Astrocyte (in vitro differentiated cells and primary cell): Measurements from ENCODE around the gene C19orf73. TPM values are rescaled to one million over a fixed set of nuclear protein-coding genes. Genes with fewer than 3 reads are reported as not detected.
A peak's percentile ranks its signal among the peaks of the same experiment; 100 is the strongest.

Source experiments
- DNase-seq: peaks from one replicate; pipeline ENCODE4 v3.0.0-alpha.2; 2010; ENCODE audit warnings: low read depth
- FAIRE-seq: peaks from 2 replicates; lab custom pipeline; 2011; peaks lifted over from hg19 to GRCh38; lab: Jason Lieb, UNC
- H2AFZ ChIP-seq: 2 replicates; pipeline ENCODE4 v1.6.0; 2012; ENCODE audit warnings: low read depth, low read length, inconsistent platforms
- H3K27ac ChIP-seq: 2 replicates; pipeline ENCODE4 v1.5.1; 2011; ENCODE audit warnings: low read depth, low read length, inconsistent platforms
- H3K27me3 ChIP-seq: 2 replicates; pipeline ENCODE4 v1.6.0; 2011; ENCODE audit warnings: low read length, inconsistent platforms; ENCODE audit not compliant: insufficient read depth
- H3K36me3 ChIP-seq: 2 replicates; pipeline ENCODE4 v1.5.1; 2011; ENCODE audit warnings: low read length, inconsistent platforms; ENCODE audit not compliant: insufficient read depth
- H3K4me1 ChIP-seq: 2 replicates; pipeline ENCODE4 v1.5.1; 2011; ENCODE audit warnings: low read length, inconsistent platforms; ENCODE audit not compliant: insufficient read depth
- H3K4me2 ChIP-seq: 2 replicates; pipeline ENCODE4 v1.6.0; 2012; ENCODE audit warnings: low read length, inconsistent platforms
- H3K4me3 ChIP-seq: 2 replicates; pipeline ENCODE4 v1.5.1; 2011; ENCODE audit warnings: low read depth, mild to moderate bottlenecking, low read length, inconsistent platforms; ENCODE audit not compliant: insufficient read depth
- H3K79me2 ChIP-seq: 2 replicates; pipeline ENCODE4 v1.6.0; 2012; ENCODE audit warnings: mild to moderate bottlenecking, low read length, inconsistent platforms; ENCODE audit not compliant: insufficient read depth
- H3K9ac ChIP-seq: 2 replicates; pipeline ENCODE4 v1.6.0; 2012; ENCODE audit warnings: mild to moderate bottlenecking, low read length, inconsistent platforms
- H3K9me3 ChIP-seq: 2 replicates; pipeline ENCODE4 v1.5.1; 2012; ENCODE audit warnings: low read depth, mild to moderate bottlenecking, low read length, inconsistent platforms; ENCODE audit not compliant: insufficient read depth
- H4K20me1 ChIP-seq: 2 replicates; pipeline ENCODE4 v1.6.0; 2012; ENCODE audit warnings: low read length, inconsistent platforms; ENCODE audit not compliant: insufficient read depth
- H3K27ac Mint-ChIP-seq: one replicate; pipeline ENCODE4 v1.8.0; 2021; ENCODE audit warnings: mild to moderate bottlenecking, mixed read lengths; ENCODE audit not compliant: unreplicated experiment
- H3K27me3 Mint-ChIP-seq: one replicate; pipeline ENCODE4 v1.8.0; 2021; ENCODE audit warnings: low read depth, mixed read lengths; ENCODE audit not compliant: unreplicated experiment
- H3K36me3 Mint-ChIP-seq: one replicate; pipeline ENCODE4 v1.8.0; 2021; ENCODE audit warnings: low read depth, mixed read lengths; ENCODE audit not compliant: unreplicated experiment
- H3K4me1 Mint-ChIP-seq: one replicate; pipeline ENCODE4 v1.8.0; 2021; ENCODE audit warnings: low read depth, mixed read lengths; ENCODE audit not compliant: unreplicated experiment
- H3K4me3 Mint-ChIP-seq: one replicate; pipeline ENCODE4 v1.8.0; 2021; ENCODE audit warnings: mild to moderate bottlenecking, moderate library complexity, mixed read lengths; ENCODE audit not compliant: unreplicated experiment
- H3K9me3 Mint-ChIP-seq: one replicate; pipeline ENCODE4 v1.8.0; 2021; ENCODE audit warnings: mild to moderate bottlenecking, mixed read lengths; ENCODE audit not compliant: unreplicated experiment
- CTCF ChIP-seq: IDR thresholded peaks from 2 replicates; pipeline ENCODE4 v1.5.1; 2011; ENCODE audit warnings: low read depth, mild to moderate bottlenecking, inconsistent platforms, low read length, moderate library complexity; ENCODE audit not compliant: insufficient read depth
- EZH2 ChIP-seq: IDR thresholded peaks from 2 replicates; pipeline ENCODE4 v1.6.1; 2012; ENCODE audit warnings: mild to moderate bottlenecking, low read length, inconsistent platforms; ENCODE audit not compliant: insufficient read depth
- total RNA-seq: library from RNA; stranded (reverse); gene quantifications from 2 replicates; pipeline ENCODE4 v1.2.1, GENCODE V29; 2021

Gene C19orf73
- total RNA-seq, 1 donor from 2014 or later, result 0.73 TPM

DNA sequence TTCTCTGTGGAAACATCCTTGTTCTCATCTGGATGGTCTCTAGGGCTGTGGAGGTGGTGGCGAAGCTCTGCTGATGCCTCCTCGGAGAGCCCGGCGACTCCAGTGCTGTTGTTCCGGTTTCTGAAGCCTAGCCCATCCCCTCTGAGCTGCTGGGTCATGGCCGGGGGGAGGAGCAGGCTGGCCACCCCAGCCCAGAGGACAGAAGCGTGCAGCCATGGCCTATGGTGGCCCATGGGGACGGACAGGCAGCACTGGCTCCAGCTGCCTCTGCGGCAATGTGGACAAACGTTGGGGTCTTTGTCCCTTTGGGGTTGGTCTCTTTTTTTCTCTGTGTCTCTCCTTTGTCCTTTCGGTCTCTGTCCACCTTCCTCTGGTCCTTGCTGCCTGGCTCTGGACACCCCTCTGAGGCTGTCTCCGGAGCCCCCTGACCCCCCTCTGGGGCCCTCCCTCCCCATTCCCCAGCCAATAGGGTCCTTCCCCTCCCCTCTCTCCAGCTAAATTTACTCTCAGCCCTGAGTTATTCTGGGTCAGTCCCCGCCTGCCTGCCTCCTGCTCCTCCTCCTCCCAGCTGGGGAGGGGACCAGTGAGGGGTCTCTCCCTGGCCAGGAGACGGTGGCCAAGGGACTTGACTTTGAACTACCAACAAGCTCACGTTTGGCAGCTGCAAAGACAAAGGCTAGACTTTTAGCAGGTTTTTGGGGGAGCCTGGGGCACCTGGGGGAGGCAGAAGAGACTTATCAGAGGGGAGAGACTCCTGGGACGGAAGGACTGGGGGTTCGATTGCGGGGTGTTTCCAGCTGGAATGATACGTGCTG lies 36.3 kb upstream of the C19orf73 start, which contains the start of gene HRC:
TSS of gene HRC (minus strand) at position 392 of the 815 bp plus-strand sequence. CDS start at position 233, 159 bp downstream.
- Histone ChIP-seq H3K36me3 (no peaks in the 10 kb centered on the region), H3K9me3 (no peaks in the 10 kb centered on the region), H2AFZ (no peak within 1 kb of the TSS), H3K27me3 (peaks cover 2% of the 10 kb centered on the region), H3K4me2 (no peak within 1 kb of the TSS), H4K20me1 (peaks cover 16% of the 10 kb centered on the region), H3K4me1 (peaks cover 13% of the 10 kb centered on the region), H3K27ac (no peak within 1 kb of the TSS), H3K79me2 (peaks cover 11% of the 10 kb centered on the region), H3K9ac (no peak within 1 kb of the TSS), H3K4me3 (no peak within 1 kb of the TSS)
- Mint-ChIP-seq H3K9me3 (peaks cover 19% of the 10 kb centered on the region), H3K4me1 (no peaks in the 10 kb centered on the region), H3K4me3 (peak within 1 kb of the TSS; percentile 27), H3K27ac (peak within 1 kb of the TSS; percentile 73), H3K27me3 (peaks cover 36% of the 10 kb centered on the region), H3K36me3 (peaks cover 13% of the 10 kb centered on the region)
- DNase-seq (no peak), FAIRE-seq (no peak)
- TF ChIP-seq EZH2 (no peak), CTCF (no peak)

DNA sequence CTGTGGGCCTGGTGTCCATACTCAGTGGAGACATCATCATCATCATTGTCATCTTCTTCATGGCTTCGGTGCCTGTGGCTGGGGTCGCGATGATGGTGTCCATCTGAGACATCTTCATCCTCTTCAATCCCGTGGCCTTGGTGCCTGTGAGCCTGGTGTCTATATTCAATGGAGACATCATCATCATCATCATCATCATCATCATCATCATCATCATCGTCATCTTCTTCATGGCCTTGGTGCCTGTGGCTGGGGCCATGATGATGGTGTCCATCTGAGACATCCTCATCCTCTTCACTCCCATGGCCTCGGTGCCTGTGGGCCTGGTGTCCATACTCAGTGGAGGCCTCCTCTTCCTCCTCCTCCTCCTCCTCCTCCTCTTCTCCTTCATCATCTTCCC lies 35.3 kb upstream of the C19orf73 start:
- Histone ChIP-seq H4K20me1 (peaks cover 7% of the 10 kb centered on the region), H3K4me1 (peaks cover 13% of the 10 kb centered on the region), H3K9ac (no peak overlapping the region), H3K4me3 (no peak overlapping the region), H3K9me3 (no peaks in the 10 kb centered on the region), H3K27ac (no peak overlapping the region), H3K36me3 (no peaks in the 10 kb centered on the region), H3K79me2 (peaks cover 9% of the 10 kb centered on the region), H3K27me3 (peaks cover 2% of the 10 kb centered on the region), H2AFZ (no peak overlapping the region), H3K4me2 (no peak overlapping the region)
- Mint-ChIP-seq H3K27ac (no peak overlapping the region), H3K36me3 (peaks cover 9% of the 10 kb centered on the region), H3K27me3 (peaks cover 36% of the 10 kb centered on the region), H3K4me1 (no peaks in the 10 kb centered on the region), H3K4me3 (no peak overlapping the region), H3K9me3 (peaks cover 19% of the 10 kb centered on the region)
- FAIRE-seq, result no peak
- DNase-seq, result no peak
- TF ChIP-seq CTCF (no peak), EZH2 (no peak)
